Vagina (tissue), 2 donors: ENCODE data around the gene JMJD4.

Experiments
- CTCF ChIP-seq, 3 experiments: fragments of 450-650 bp in 2 of 3; fragments of 200-600 bp in 1 of 3; sonication (generic) in 1 of 3; IDR thresholded peaks; one replicate each; pipeline ENCODE4 v1.5.1; 2017 to 2019; ENCODE audit warnings: antibody characterized with exemption in 3 of 3, mild to moderate bottlenecking in 2 of 3, moderate library complexity in 2 of 3
- POLR2A ChIP-seq, 2 donors: fragments of 450-650 bp; IDR thresholded peaks; one replicate each; pipeline ENCODE4 v1.6.1; 2017; ENCODE audit warnings: antibody characterized with exemption in 2 of 2, mild to moderate bottlenecking in 2 of 2, moderate library complexity in 2 of 2
- POLR2AphosphoS5 ChIP-seq, 2 donors: sonication (generic); formaldehyde crosslinking; IDR thresholded peaks; one replicate each; pipeline ENCODE4 v1.9.0; 2017; ENCODE audit warnings: antibody characterized with exemption in 2 of 2, mild to moderate bottlenecking in 2 of 2, low read depth in 1 of 2; ENCODE audit not compliant: insufficient read depth in 1 of 2

GRCh38 chr1:227744668-227745067, 9.6 kb upstream of the JMJD4 start:
- TF ChIP-seq CTCF (IDR thresholded peaks at IDR 0.05) (no peak), POLR2AphosphoS5 (IDR thresholded peaks at IDR 0.05; ENCODE audit: insufficient read depth in 1 of 2, low read depth in 1 of 2) (no peak), POLR2A (IDR thresholded peaks at IDR 0.05) (no peak)
